ENCODE data around the gene RCVRN.

The RCVRN gene

DNA sequence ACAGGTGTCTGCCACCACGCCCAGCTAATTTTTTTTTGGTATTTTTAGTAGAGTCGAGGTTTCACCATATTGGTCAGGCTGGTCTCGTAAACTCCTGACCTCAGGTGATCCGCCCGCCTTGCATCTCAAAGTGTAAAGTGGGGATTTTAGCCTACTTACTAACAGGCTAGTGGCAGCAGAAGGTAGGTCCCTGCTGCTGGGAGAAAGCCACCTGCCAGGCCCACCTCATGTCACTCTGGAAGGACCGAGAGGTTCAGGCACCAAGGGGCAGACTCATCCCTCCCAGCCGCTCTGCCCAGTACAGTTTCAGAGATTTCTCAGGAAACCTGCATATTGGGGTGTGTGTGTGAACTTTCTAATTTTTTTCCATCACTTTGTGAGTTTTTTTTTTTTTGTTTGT lies 2.1 kb upstream of the RCVRN start:
- Histone ChIP-seq H3K36me3 (ENCODE audit: insufficient read depth, low read length) (no peaks in the 10 kb centered on the region), H3K4me2 (ENCODE audit: low read depth, low read length, poor library complexity, severe bottlenecking) (no peak overlapping the region), H3K9ac (ENCODE audit: low read depth, low read length, poor library complexity, severe bottlenecking) (no peak overlapping the region), H3K79me2 (ENCODE audit: insufficient read depth, low read length) (no peaks in the 10 kb centered on the region), H3K4me1 (ENCODE audit: insufficient read depth, low read length, poor library complexity, severe bottlenecking) (no peaks in the 10 kb centered on the region), H3K27me3 (ENCODE audit: insufficient read depth, low read length, poor library complexity, severe bottlenecking) (no peaks in the 10 kb centered on the region), H3K9me3 (ENCODE audit: insufficient read depth, low read depth, low read length) (no peaks in the 10 kb centered on the region), H3F3A (ENCODE audit: low read depth) (no peaks in the 10 kb centered on the region), H2AFZ (ENCODE audit: low read length) (no peak overlapping the region), H3K9me2 (replicated peaks; ENCODE audit: low read depth, low read length) (no peaks in the 10 kb centered on the region), H4K20me1 (ENCODE audit: insufficient read depth, low read length, poor library complexity, severe bottlenecking) (no peaks in the 10 kb centered on the region), H3K4me3 (ENCODE audit: low read length, poor library complexity, severe bottlenecking) (no peak overlapping the region)
- TF ChIP-seq, protein P1, sequence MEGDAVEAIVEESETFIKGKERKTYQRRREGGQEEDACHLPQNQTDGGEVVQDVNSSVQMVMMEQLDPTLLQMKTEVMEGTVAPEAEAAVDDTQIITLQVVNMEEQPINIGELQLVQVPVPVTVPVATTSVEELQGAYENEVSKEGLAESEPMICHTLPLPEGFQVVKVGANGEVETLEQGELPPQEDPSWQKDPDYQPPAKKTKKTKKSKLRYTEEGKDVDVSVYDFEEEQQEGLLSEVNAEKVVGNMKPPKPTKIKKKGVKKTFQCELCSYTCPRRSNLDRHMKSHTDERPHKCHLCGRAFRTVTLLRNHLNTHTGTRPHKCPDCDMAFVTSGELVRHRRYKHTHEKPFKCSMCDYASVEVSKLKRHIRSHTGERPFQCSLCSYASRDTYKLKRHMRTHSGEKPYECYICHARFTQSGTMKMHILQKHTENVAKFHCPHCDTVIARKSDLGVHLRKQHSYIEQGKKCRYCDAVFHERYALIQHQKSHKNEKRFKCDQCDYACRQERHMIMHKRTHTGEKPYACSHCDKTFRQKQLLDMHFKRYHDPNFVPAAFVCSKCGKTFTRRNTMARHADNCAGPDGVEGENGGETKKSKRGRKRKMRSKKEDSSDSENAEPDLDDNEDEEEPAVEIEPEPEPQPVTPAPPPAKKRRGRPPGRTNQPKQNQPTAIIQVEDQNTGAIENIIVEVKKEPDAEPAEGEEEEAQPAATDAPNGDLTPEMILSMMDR (conservative IDR thresholded peaks at IDR 0.05; ENCODE audit: low read length) = no peak
- no peak for TF ChIP-seq EZH2phosphoT487 (IDR thresholded peaks at IDR 0.05; ENCODE audit: borderline replicate concordance)

DNA sequence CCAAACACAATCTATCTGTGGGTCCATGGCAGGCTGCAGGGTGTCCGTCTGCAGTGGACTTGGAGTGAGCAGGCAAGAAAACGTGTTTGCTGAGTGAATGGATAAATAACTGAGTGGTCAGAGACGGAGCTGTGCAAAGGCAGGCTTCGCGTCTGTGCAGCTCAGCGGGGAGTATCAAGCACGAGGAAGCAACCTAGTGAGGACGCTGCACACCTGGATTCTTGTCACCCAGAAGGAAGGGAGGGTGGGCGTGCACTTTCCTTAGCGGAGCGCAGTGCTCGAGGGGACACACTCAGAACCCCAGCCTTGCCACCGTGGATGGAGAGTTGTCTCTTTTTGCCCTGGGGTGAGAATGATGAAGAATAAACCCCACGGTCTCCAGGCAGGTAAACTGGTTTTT lies 1.5 kb upstream of the RCVRN start:
- Histone ChIP-seq H3K79me2 (ENCODE audit: insufficient read depth, low read length) (no peaks in the 10 kb centered on the region), H3K36me3 (ENCODE audit: insufficient read depth, low read length) (no peaks in the 10 kb centered on the region), H3K9ac (ENCODE audit: low read depth, low read length, poor library complexity, severe bottlenecking) (no peak overlapping the region), H4K20me1 (ENCODE audit: insufficient read depth, low read length, poor library complexity, severe bottlenecking) (no peaks in the 10 kb centered on the region), H3K9me3 (ENCODE audit: insufficient read depth, low read depth, low read length) (no peaks in the 10 kb centered on the region), H3K27me3 (ENCODE audit: insufficient read depth, low read length, poor library complexity, severe bottlenecking) (no peaks in the 10 kb centered on the region), H3K4me2 (ENCODE audit: low read depth, low read length, poor library complexity, severe bottlenecking) (no peak overlapping the region), H3K9me2 (replicated peaks; ENCODE audit: low read depth, low read length) (no peaks in the 10 kb centered on the region), H2AFZ (ENCODE audit: low read length) (no peak overlapping the region), H3F3A (ENCODE audit: low read depth) (no peaks in the 10 kb centered on the region), H3K4me1 (ENCODE audit: insufficient read depth, low read length, poor library complexity, severe bottlenecking) (no peaks in the 10 kb centered on the region), H3K4me3 (ENCODE audit: low read length, poor library complexity, severe bottlenecking) (no peak overlapping the region)
- TF ChIP-seq EZH2phosphoT487 (IDR thresholded peaks at IDR 0.05; ENCODE audit: borderline replicate concordance) = no peak
- TF ChIP-seq, protein P1 (conservative IDR thresholded peaks at IDR 0.05; ENCODE audit: low read length) = no peak

DNA sequence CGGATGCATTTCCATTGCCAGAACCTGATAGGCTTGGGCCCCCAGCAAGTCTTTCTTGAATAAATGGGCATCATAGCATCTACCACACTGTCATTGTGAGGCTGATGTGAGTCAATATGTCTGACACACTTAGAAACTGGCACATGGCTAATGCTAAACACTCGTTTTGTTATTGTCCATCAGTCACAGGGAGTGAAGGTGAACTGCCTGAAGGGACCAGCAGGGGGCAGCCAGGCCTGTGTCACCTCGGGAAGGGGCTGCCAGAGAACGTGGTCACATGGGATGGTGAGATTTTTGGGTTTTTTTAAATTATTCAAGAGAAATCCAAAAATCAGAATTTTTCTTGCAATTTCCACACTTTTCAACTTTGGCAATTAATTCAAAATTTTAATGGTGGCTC lies 831 bp upstream of the RCVRN start:
- Histone ChIP-seq H3K27me3 (ENCODE audit: insufficient read depth, low read length, poor library complexity, severe bottlenecking) (no peaks in the 10 kb centered on the region), H4K20me1 (ENCODE audit: insufficient read depth, low read length, poor library complexity, severe bottlenecking) (no peaks in the 10 kb centered on the region), H3K9me2 (replicated peaks; ENCODE audit: low read depth, low read length) (no peaks in the 10 kb centered on the region), H3K4me2 (ENCODE audit: low read depth, low read length, poor library complexity, severe bottlenecking) (no peak overlapping the region), H3K4me3 (ENCODE audit: low read length, poor library complexity, severe bottlenecking) (no peak overlapping the region), H3K4me1 (ENCODE audit: insufficient read depth, low read length, poor library complexity, severe bottlenecking) (no peaks in the 10 kb centered on the region), H3K79me2 (ENCODE audit: insufficient read depth, low read length) (no peaks in the 10 kb centered on the region), H3K36me3 (ENCODE audit: insufficient read depth, low read length) (no peaks in the 10 kb centered on the region), H3F3A (ENCODE audit: low read depth) (no peaks in the 10 kb centered on the region), H2AFZ (ENCODE audit: low read length) (no peak overlapping the region), H3K9ac (ENCODE audit: low read depth, low read length, poor library complexity, severe bottlenecking) (no peak overlapping the region), H3K9me3 (ENCODE audit: insufficient read depth, low read depth, low read length) (no peaks in the 10 kb centered on the region)
- TF ChIP-seq, protein P1 (conservative IDR thresholded peaks at IDR 0.05; ENCODE audit: low read length) = peak; percentile 90
- no peak for TF ChIP-seq EZH2phosphoT487 (IDR thresholded peaks at IDR 0.05; ENCODE audit: borderline replicate concordance)

Data from Loucy (cell line).